ENCODE data around the gene HIGD1B. TPM values are rescaled to one million over a fixed set of nuclear protein-coding genes. Genes with fewer than 3 reads are reported as not detected.

Gene HIGD1B
- total RNA-seq, 1 experiment from 2014 or later, result not detected

DNA sequence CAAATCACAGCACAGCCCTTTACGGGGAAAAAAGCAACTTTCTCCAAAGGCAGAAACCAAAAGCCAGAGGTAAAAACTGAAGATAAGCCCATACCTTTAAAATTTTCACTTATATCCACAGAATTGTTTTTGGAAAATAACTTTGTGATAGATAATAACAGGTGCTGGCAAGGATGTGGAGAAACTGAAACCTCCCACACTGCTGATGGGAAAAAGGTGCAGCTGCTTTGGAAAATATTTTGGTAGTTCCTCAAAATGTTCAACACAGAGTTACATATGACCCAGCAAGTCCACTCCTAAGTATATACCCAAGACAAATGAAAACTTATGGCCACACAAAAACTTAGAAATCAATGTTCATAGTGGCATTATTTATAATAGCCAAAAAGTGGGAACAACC lies 39.3 kb downstream of the HIGD1B start:
- intact Hi-C loops (cut with micrococcal nuclease), result no loop called here
- Histone ChIP-seq H3K4me1 (ENCODE audit: control insufficient read depth in 1 of 2, insufficient read depth in 2 of 2, low read length in 2 of 2) (0 out of 4 replicates have a peak, but pooled peaks cover 0 to 4% of the 10 kb centered on the region in 2 experiments), H4K20me1 (ENCODE audit: insufficient read depth) (peaks cover 15% of the 10 kb centered on the region; the same call in 1 of the 2 replicates), H3K9me2 (ENCODE audit: insufficient read depth) (no peaks in the 10 kb centered on the region), H3K79me2 (ENCODE audit: insufficient read depth, low read length) (peaks cover 60% of the 10 kb centered on the region), H3K9ac (ENCODE audit: low read length) (no peak overlapping the region), H3K36me3 (ENCODE audit: control insufficient read depth in 1 of 2, insufficient read depth in 2 of 2, low read length in 2 of 2) (peaks cover 39 to 47% of the 10 kb centered on the region in 2 experiments), H3K4me2 (ENCODE audit: low read length) (no peak overlapping the region), H2AFZ (ENCODE audit: low read depth, low read length, poor library complexity, severe bottlenecking) (no peak overlapping the region), H3K27me3 (ENCODE audit: insufficient read depth, low read length) (no peaks in the 10 kb centered on the region), H3K9me3 (ENCODE audit: control insufficient read depth in 1 of 2, insufficient read depth in 1 of 2, low read depth in 1 of 2, low read length in 2 of 2) (no peaks in the 10 kb centered on the region), H3K27ac (ENCODE audit: low read depth, low read length) (no peak overlapping the region), H3K4me3 (replicated peaks in 1 of 2; ENCODE audit: low read depth in 1 of 2, low read length in 2 of 2) (no peak overlapping the region)
- ChIA-PET RAD21 (ENCODE audit: low non-redundant PET in 1 of 2, low total read pairs in 2 of 2, uncharacterized antibody in 2 of 2, unreplicated experiment in 2 of 2) (no interaction called here), POLR2A (no interaction called here), CTCF (no interaction called here)
- DNase-seq (ENCODE audit: low read depth, low spot score) (no peak), ATAC-seq (no peak)
- TF ChIP-seq ELF1 (IDR thresholded peaks at IDR 0.05; ENCODE audit: borderline replicate concordance, low read depth), result no peak
- TF ChIP-seq JUND (IDR thresholded peaks at IDR 0.05), result no peak
- TF ChIP-seq, protein P1, sequence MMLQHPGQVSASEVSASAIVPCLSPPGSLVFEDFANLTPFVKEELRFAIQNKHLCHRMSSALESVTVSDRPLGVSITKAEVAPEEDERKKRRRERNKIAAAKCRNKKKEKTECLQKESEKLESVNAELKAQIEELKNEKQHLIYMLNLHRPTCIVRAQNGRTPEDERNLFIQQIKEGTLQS (IDR thresholded peaks at IDR 0.05), result no peak
- TF ChIP-seq SRF (IDR thresholded peaks at IDR 0.05; ENCODE audit: low read depth), result no peak
- TF ChIP-seq RAD21 (IDR thresholded peaks at IDR 0.05; ENCODE audit: low read depth), result no peak
- TF ChIP-seq POLR2AphosphoS5 (IDR thresholded peaks at IDR 0.05; ENCODE audit: low read depth, low read length), result no peak
- no peak for TF ChIP-seq EZH2phosphoT487 (IDR thresholded peaks at IDR 0.05; ENCODE audit: borderline replicate concordance)
- no peak for TF ChIP-seq SP1 (IDR thresholded peaks at IDR 0.05; ENCODE audit: low read depth)
- no peak for TF ChIP-seq SIN3A (IDR thresholded peaks at IDR 0.05; ENCODE audit: low read depth)
- no TSS peak for BruUV-seq (replicated peaks)

DNA sequence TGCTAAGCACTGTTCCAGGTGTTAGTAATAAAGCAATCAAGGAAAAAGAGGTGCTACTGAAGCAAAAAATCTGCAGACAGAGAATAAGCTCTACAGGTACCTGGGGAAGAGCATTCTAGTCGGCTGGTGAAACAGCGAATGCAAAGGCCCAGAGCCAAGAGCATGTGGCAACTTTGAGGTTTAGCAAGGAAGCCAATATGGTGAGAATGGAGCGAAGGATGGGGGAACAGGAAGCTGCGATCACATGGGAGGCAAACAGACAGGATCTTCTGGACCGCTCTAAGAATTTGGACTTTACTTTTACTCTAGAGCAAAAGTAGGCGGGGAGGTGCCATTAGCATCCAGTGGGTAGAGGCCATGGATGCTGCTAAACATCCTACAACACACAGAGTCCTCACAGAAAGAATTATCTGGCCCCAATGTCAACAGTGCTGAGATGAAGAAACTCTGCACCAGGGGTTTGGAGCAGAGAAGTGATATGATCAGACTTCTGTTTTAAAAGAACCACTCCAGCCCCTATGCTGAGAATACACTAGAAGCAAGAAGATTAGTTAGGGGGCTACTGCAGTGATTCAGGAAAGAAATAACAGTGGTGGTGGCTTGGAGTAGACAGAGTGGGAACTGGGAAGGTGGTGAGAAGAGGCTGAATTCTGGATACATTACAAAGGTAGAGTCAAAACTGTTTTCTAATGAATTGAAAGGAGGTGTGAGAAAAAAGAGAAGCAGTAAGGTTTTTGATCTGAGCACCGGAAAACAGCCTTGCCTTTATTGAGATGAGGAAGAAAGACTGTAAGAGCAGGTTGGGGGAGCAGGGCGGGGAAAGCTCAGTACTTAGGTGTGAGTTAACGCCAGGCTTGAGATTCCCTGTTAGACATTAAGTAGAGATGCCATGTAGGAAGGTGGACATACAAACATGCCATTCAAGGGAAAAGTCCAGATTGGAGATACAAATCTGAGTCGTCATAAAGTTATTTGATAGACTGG lies 40.6 kb downstream of the HIGD1B start:
- no TSS peak for BruUV-seq (replicated peaks)
- no peak overlapping the region for H3K9ac ChIP-seq (ENCODE audit: low read length)
- ChIA-PET CTCF (no interaction called here), POLR2A (no interaction called here), RAD21 (ENCODE audit: low non-redundant PET in 1 of 2, low total read pairs in 2 of 2, uncharacterized antibody in 2 of 2, unreplicated experiment in 2 of 2) (no interaction called here)
- ATAC-seq (no peak), DNase-seq (ENCODE audit: low read depth, low spot score) (no peak)
- H3K9me3 ChIP-seq (ENCODE audit: control insufficient read depth in 1 of 2, insufficient read depth in 1 of 2, low read depth in 1 of 2, low read length in 2 of 2), result no peaks in the 10 kb centered on the region
- H3K36me3 ChIP-seq (ENCODE audit: control insufficient read depth in 1 of 2, insufficient read depth in 2 of 2, low read length in 2 of 2), result peaks cover 39 to 40% of the 10 kb centered on the region in 2 experiments
- no peaks in the 10 kb centered on the region for H3K9me2 ChIP-seq (ENCODE audit: insufficient read depth)
- 0 out of 4 replicates have a peak, but pooled peaks cover 0 to 4% of the 10 kb centered on the region in 2 experiments for H3K4me1 ChIP-seq (ENCODE audit: control insufficient read depth in 1 of 2, insufficient read depth in 2 of 2, low read length in 2 of 2)
- peaks cover 17% of the 10 kb centered on the region; the same call in 1 of the 2 replicates for H4K20me1 ChIP-seq (ENCODE audit: insufficient read depth)
- intact Hi-C loops (cut with micrococcal nuclease), result no loop called here
- peaks cover 73% of the 10 kb centered on the region for H3K79me2 ChIP-seq (ENCODE audit: insufficient read depth, low read length)
- no peak overlapping the region for H3K4me2 ChIP-seq (ENCODE audit: low read length)
- no peak overlapping the region for H3K27ac ChIP-seq (ENCODE audit: low read depth, low read length)
- no peak overlapping the region for H2AFZ ChIP-seq (ENCODE audit: low read depth, low read length, poor library complexity, severe bottlenecking)
- no peaks in the 10 kb centered on the region for H3K27me3 ChIP-seq (ENCODE audit: insufficient read depth, low read length)
- no peak overlapping the region for H3K4me3 ChIP-seq (replicated peaks in 1 of 2; ENCODE audit: low read depth in 1 of 2, low read length in 2 of 2)
- TF ChIP-seq, protein P2, sequence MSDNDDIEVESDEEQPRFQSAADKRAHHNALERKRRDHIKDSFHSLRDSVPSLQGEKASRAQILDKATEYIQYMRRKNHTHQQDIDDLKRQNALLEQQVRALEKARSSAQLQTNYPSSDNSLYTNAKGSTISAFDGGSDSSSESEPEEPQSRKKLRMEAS (IDR thresholded peaks at IDR 0.05), result no peak
- TF ChIP-seq EZH2 (IDR thresholded peaks at IDR 0.05) (no peak), SP1 (IDR thresholded peaks at IDR 0.05; ENCODE audit: low read depth) (no peak), JUND (IDR thresholded peaks at IDR 0.05) (no peak), ZFX (IDR thresholded peaks at IDR 0.05) (no peak), SRF (IDR thresholded peaks at IDR 0.05; ENCODE audit: low read depth) (no peak), TCF7L2 (IDR thresholded peaks at IDR 0.05; ENCODE audit: borderline replicate concordance, extremely low read depth, insufficient read depth, insufficient read length) (no peak), FOSL1 (IDR thresholded peaks at IDR 0.05; ENCODE audit: low read depth) (no peak), POLR2A (IDR thresholded peaks at IDR 0.05; ENCODE audit: borderline replicate concordance, extremely low read depth, insufficient read depth, insufficient read length) (no peak), CBX3 (IDR thresholded peaks at IDR 0.05; ENCODE audit: low read depth) (no peak), POLR2AphosphoS5 (IDR thresholded peaks at IDR 0.05; ENCODE audit: low read depth, low read length) (no peak), ELF1 (IDR thresholded peaks at IDR 0.05; ENCODE audit: borderline replicate concordance, low read depth) (no peak), EZH2phosphoT487 (IDR thresholded peaks at IDR 0.05; ENCODE audit: borderline replicate concordance) (no peak)
- TF ChIP-seq, protein P3, sequence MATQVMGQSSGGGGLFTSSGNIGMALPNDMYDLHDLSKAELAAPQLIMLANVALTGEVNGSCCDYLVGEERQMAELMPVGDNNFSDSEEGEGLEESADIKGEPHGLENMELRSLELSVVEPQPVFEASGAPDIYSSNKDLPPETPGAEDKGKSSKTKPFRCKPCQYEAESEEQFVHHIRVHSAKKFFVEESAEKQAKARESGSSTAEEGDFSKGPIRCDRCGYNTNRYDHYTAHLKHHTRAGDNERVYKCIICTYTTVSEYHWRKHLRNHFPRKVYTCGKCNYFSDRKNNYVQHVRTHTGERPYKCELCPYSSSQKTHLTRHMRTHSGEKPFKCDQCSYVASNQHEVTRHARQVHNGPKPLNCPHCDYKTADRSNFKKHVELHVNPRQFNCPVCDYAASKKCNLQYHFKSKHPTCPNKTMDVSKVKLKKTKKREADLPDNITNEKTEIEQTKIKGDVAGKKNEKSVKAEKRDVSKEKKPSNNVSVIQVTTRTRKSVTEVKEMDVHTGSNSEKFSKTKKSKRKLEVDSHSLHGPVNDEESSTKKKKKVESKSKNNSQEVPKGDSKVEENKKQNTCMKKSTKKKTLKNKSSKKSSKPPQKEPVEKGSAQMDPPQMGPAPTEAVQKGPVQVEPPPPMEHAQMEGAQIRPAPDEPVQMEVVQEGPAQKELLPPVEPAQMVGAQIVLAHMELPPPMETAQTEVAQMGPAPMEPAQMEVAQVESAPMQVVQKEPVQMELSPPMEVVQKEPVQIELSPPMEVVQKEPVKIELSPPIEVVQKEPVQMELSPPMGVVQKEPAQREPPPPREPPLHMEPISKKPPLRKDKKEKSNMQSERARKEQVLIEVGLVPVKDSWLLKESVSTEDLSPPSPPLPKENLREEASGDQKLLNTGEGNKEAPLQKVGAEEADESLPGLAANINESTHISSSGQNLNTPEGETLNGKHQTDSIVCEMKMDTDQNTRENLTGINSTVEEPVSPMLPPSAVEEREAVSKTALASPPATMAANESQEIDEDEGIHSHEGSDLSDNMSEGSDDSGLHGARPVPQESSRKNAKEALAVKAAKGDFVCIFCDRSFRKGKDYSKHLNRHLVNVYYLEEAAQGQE (IDR thresholded peaks at IDR 0.05; ENCODE audit: low read depth), result no peak

Measured in HCT116 (cell line).